GM23338 (cell line): ENCODE results near the gene CNST. TPM values are rescaled to one million over a fixed set of nuclear protein-coding genes. Genes with fewer than 3 reads are reported as not detected.
A peak's percentile ranks its signal among the peaks of the same experiment; 100 is the strongest.

Experiments
- ATAC-seq: fragments of 200-7000 bp; cut with Tn5 transposase; 3 replicates; pipeline ENCODE4 v1.9.1; 2020
- DNase-seq: peaks from one replicate; pipeline ENCODE4 v3.0.0-alpha.2; 2015; ENCODE audit warnings: low spot score
- H2AFZ ChIP-seq: fragments of 200-600 bp; sonication (generic); 2 replicates; pipeline ENCODE4 v1.8.0; 2016; ENCODE audit warnings: antibody characterized with exemption, mild to moderate bottlenecking, moderate library complexity
- H3F3A ChIP-seq: fragments of 200-600 bp; sonication (generic); replicated peaks from 2 replicates; pipeline ENCODE4 v1.8.0; 2017; ENCODE audit warnings: antibody characterized with exemption, mixed run types, low read depth
- H3K27ac ChIP-seq: fragments of 200-600 bp; sonication (generic); 2 replicates; pipeline ENCODE4 v1.6.1; 2016; ENCODE audit warnings: low read depth
- H3K27me3 ChIP-seq: fragments of 200-600 bp; sonication (generic); 2 replicates; pipeline ENCODE4 v1.8.0; 2016; ENCODE audit warnings: mild to moderate bottlenecking, mixed run types, moderate library complexity; ENCODE audit not compliant: insufficient read depth
- H3K36me3 ChIP-seq: fragments of 200-600 bp; sonication (generic); 2 replicates; pipeline ENCODE4 v1.8.0; 2016; ENCODE audit warnings: mild to moderate bottlenecking; ENCODE audit not compliant: insufficient read depth
- H3K4me1 ChIP-seq: fragments of 200-600 bp; sonication (generic); 2 replicates; pipeline ENCODE4 v1.8.0; 2016; ENCODE audit warnings: mild to moderate bottlenecking, moderate library complexity; ENCODE audit not compliant: insufficient read depth
- H3K4me2 ChIP-seq: fragments of 200-600 bp; sonication (generic); 2 replicates; pipeline ENCODE4 v1.7.1; 2017; ENCODE audit warnings: mixed run types
- H3K4me3 ChIP-seq: fragments of 200-600 bp; sonication (generic); 2 replicates; pipeline ENCODE4 v1.6.1; 2016; ENCODE audit warnings: mixed run types
- H3K79me2 ChIP-seq: fragments of 200-600 bp; sonication (generic); replicated peaks from 2 replicates; pipeline ENCODE4 v1.8.0; 2017; ENCODE audit warnings: mild to moderate bottlenecking; ENCODE audit not compliant: insufficient read depth
- H3K9me2 ChIP-seq: fragments of 200-600 bp; sonication (generic); 2 replicates; pipeline ENCODE4 v1.8.0; 2017; ENCODE audit not compliant: insufficient read depth
- H4K20me1 ChIP-seq: fragments of 200-600 bp; sonication (generic); replicated peaks from 2 replicates; pipeline ENCODE4 v1.8.0; 2017; ENCODE audit warnings: mild to moderate bottlenecking; ENCODE audit not compliant: insufficient read depth
- H3K27ac Mint-ChIP-seq: 2 replicates; pipeline ENCODE4 v1.8.0; 2020; ENCODE audit warnings: inconsistent platforms, mild to moderate bottlenecking, moderate library complexity, mixed read lengths
- H3K27me3 Mint-ChIP-seq: 3 replicates; pipeline ENCODE4 v1.8.0; 2022; ENCODE audit warnings: low read depth, mild to moderate bottlenecking, moderate library complexity, mixed read lengths, inconsistent platforms; ENCODE audit not compliant: insufficient read depth, poor library complexity
- H3K36me3 Mint-ChIP-seq: 3 replicates; pipeline ENCODE4 v1.8.0; 2021; ENCODE audit warnings: low read depth, mild to moderate bottlenecking, inconsistent platforms, moderate library complexity, mixed read lengths
- H3K4me1 Mint-ChIP-seq: 3 replicates; pipeline ENCODE4 v1.8.0; 2020; ENCODE audit warnings: mild to moderate bottlenecking, inconsistent platforms, mixed read lengths
- H3K4me3 Mint-ChIP-seq: 3 replicates; pipeline ENCODE4 v1.8.0; 2021; ENCODE audit warnings: moderate library complexity, mild to moderate bottlenecking, inconsistent platforms, mixed read lengths
- H3K9me3 Mint-ChIP-seq: 3 replicates; pipeline ENCODE4 v1.8.0; 2020; ENCODE audit warnings: moderate library complexity, mild to moderate bottlenecking, inconsistent platforms, mixed read lengths
- EZH2 ChIP-seq: fragments of 200-600 bp; sonication (generic); IDR thresholded peaks from one replicate; pipeline ENCODE4 v1.8.0; 2017; ENCODE audit warnings: antibody characterized with exemption, mild to moderate bottlenecking, low read depth; ENCODE audit not compliant: unreplicated experiment
- JUNB ChIP-seq: IDR thresholded peaks from one replicate; pipeline ENCODE4 v1.6.1; 2016; ENCODE audit warnings: antibody characterized with exemption; ENCODE audit not compliant: unreplicated experiment
- ZNF114 ChIP-seq: fragments of 250-450 bp; sonication (Bioruptor Pico); IDR thresholded peaks from 2 replicates; pipeline ENCODE4 v1.5.0; 2020; ENCODE audit warnings: mild to moderate bottlenecking, moderate library complexity
- polyA plus RNA-seq: library from polyadenylated mRNA; unstranded; fragments of >200 nt; fragmentation: Nextera tagmentation; extraction: Ambion mirVana; gene quantifications from 2 replicates; pipeline ENCODE4 v1.2.1, GENCODE V29; 2016
- total RNA-seq: library from RNA; depleted of rRNA; stranded (reverse); fragments of >200 nt; shearing (Covaris generic); gene quantifications from 2 replicates; pipeline ENCODE4 v1.2.3, GENCODE V29; 2014
- TF ChIP-seq, protein P1 (sequence below): IDR thresholded peaks from one replicate; pipeline ENCODE4 v1.6.1; 2018; ENCODE audit warnings: antibody characterized with exemption; ENCODE audit not compliant: unreplicated experiment
- TF ChIP-seq, protein P2 (sequence below), 2 experiments: fragments of 200-600 bp in 1 of 2; sonication (generic) in 1 of 2; conservative IDR thresholded peaks; 2 replicates each; pipeline versions ENCODE4 v1.5.1 to v1.6.1; 2016 to 2017; ENCODE audit warnings: antibody characterized with exemption in 2 of 2, low read depth in 2 of 2, mild to moderate bottlenecking in 2 of 2, moderate library complexity in 1 of 2

CNST gene
- total and polyA plus RNA-seq, 2 experiments from 2014 or later, result 8.1 to 17.6 TPM

DNA sequence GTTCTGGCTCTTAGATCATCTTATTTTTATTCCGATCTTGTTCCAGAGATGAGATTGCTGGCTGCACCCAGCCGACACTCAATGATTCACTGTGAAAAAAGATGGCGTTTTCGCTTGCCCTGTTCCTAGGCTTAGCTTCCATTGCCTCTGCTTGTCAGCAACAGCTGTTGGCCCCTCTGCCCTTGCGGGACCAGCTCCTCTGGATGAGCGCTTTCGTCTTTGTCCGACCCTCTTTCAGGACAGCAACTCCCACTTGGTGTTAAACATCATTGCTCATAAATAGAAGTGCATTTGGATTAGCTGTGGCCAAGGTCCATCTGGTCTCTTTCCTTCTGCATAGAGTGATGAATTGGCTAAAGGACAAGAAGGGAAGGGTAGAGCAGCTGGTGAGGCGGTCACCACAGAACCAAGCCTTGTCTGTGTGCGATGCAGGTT, 114.5 kb downstream of the CNST start (continued):
- TF ChIP-seq, protein P1, sequence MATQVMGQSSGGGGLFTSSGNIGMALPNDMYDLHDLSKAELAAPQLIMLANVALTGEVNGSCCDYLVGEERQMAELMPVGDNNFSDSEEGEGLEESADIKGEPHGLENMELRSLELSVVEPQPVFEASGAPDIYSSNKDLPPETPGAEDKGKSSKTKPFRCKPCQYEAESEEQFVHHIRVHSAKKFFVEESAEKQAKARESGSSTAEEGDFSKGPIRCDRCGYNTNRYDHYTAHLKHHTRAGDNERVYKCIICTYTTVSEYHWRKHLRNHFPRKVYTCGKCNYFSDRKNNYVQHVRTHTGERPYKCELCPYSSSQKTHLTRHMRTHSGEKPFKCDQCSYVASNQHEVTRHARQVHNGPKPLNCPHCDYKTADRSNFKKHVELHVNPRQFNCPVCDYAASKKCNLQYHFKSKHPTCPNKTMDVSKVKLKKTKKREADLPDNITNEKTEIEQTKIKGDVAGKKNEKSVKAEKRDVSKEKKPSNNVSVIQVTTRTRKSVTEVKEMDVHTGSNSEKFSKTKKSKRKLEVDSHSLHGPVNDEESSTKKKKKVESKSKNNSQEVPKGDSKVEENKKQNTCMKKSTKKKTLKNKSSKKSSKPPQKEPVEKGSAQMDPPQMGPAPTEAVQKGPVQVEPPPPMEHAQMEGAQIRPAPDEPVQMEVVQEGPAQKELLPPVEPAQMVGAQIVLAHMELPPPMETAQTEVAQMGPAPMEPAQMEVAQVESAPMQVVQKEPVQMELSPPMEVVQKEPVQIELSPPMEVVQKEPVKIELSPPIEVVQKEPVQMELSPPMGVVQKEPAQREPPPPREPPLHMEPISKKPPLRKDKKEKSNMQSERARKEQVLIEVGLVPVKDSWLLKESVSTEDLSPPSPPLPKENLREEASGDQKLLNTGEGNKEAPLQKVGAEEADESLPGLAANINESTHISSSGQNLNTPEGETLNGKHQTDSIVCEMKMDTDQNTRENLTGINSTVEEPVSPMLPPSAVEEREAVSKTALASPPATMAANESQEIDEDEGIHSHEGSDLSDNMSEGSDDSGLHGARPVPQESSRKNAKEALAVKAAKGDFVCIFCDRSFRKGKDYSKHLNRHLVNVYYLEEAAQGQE, result no peak

DNA sequence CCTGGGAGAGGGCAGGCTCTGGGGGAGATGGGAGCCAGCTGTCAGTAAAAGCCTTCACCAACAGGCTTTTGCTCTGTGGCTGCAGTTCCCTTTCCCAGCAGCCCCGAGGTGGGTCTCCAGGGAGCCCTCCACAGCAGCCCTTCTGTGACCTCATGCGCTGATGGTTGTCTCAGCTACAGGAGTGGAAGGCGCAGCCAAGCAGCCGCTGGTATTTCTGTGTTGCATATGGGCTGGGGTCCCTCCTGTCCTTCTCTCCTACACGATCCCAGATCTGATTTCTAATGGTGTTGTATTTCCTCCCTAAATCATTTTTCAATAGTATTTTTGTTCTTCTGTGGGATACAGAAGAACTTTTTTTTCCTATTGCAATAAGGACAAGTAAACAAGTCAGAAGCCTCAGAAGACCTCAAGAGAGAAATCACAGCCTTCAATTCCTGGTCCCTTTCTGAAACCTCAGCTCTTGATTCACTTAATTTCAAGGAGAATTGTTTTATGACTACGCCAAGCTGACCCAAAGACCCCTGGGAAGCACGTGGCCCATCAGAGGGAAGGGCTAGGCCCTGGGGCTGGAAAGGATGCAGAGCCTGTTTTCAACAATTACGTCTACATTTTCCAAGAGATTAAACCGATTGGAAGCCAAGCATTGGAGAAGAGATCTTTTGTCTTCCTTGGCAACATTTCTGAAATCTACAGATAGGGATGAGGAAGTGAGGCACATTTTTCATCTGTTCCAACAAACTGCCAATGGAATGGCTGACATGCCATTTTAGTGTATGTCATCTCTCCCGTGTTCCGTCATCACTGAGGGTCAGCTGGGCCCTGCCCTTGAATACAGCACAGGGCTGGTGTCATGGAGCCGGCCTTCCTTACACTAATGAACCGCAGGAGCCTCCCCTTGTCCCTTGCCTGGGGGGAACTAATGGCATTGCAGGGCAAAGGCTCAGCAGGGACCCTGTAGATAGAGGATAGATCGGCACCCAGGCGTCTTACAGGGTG, 115.9 kb downstream of the CNST start:
- Mint-ChIP-seq H3K36me3 (no peaks in the 10 kb centered on the region), H3K27me3 (peaks cover 2% of the 10 kb centered on the region), H3K4me1 (no peaks in the 10 kb centered on the region), H3K9me3 (no peaks in the 10 kb centered on the region), H3K4me3 (no peak overlapping the region), H3K27ac (0 out of 2 replicates have a peak overlapping the region, but pooled peaks have one; percentile 47)
- Histone ChIP-seq H3K79me2 (no peaks in the 10 kb centered on the region), H3K27ac (no peak overlapping the region), H3F3A (no peaks in the 10 kb centered on the region), H3K9me2 (no peaks in the 10 kb centered on the region), H3K36me3 (no peaks in the 10 kb centered on the region), H3K4me1 (no peaks in the 10 kb centered on the region), H3K4me3 (no peak overlapping the region), H2AFZ (no peak overlapping the region), H3K4me2 (no peak overlapping the region), H4K20me1 (no peaks in the 10 kb centered on the region), H3K27me3 (no peaks in the 10 kb centered on the region)
- DNase-seq (no peak), ATAC-seq (no peak)
- no peak for TF ChIP-seq ZNF114 (CRISPR knock-in tag)
- TF ChIP-seq, protein P2, sequence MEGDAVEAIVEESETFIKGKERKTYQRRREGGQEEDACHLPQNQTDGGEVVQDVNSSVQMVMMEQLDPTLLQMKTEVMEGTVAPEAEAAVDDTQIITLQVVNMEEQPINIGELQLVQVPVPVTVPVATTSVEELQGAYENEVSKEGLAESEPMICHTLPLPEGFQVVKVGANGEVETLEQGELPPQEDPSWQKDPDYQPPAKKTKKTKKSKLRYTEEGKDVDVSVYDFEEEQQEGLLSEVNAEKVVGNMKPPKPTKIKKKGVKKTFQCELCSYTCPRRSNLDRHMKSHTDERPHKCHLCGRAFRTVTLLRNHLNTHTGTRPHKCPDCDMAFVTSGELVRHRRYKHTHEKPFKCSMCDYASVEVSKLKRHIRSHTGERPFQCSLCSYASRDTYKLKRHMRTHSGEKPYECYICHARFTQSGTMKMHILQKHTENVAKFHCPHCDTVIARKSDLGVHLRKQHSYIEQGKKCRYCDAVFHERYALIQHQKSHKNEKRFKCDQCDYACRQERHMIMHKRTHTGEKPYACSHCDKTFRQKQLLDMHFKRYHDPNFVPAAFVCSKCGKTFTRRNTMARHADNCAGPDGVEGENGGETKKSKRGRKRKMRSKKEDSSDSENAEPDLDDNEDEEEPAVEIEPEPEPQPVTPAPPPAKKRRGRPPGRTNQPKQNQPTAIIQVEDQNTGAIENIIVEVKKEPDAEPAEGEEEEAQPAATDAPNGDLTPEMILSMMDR (conservative IDR thresholded peaks at IDR 0.05; ENCODE audit: low read depth in 2 of 2), result no peak
- TF ChIP-seq, protein P1, result no peak
- no peak for TF ChIP-seq JUNB
- no peak for TF ChIP-seq EZH2
